Kidney (tissue), 22 donors: ENCODE data around the gene RAB4B. TPM values are rescaled to one million over a fixed set of nuclear protein-coding genes. Genes with fewer than 3 reads are reported as not detected.
"Not testable (repeated sequence)": the region's sequence is repeated elsewhere in the genome, so short reads cannot be mapped to it uniquely, and the experiment has no call there.

ENCODE experiments used
- DNase-seq, 5 donors: peaks; one replicate each; pipeline ENCODE4 v3.0.0-alpha.2; 2013 to 2020
- FAIRE-seq: peaks from 2 replicates; lab custom pipeline; 2012; peaks lifted over from hg19 to GRCh38; lab: Jason Lieb, UNC
- H3K27ac ChIP-seq, 2 donors: one replicate each; pipeline ENCODE4 v1.7.0; 2013; ENCODE audit warnings: low read depth in 2 of 2, low read length in 2 of 2, inconsistent platforms in 1 of 2
- H3K27me3 ChIP-seq: one replicate; pipeline ENCODE4 v1.7.1; 2013; ENCODE audit warnings: low read length, inconsistent platforms; ENCODE audit not compliant: control insufficient read depth, insufficient read depth
- H3K36me3 ChIP-seq, 3 donors: one replicate each; pipeline versions ENCODE4 v1.7.0 to v1.7.1; 2013; ENCODE audit warnings: low read length in 3 of 3, control low read depth in 1 of 3, inconsistent platforms in 1 of 3; ENCODE audit not compliant: insufficient read depth in 3 of 3, control insufficient read depth in 2 of 3
- H3K4me1 ChIP-seq, 3 donors: one replicate each; pipeline versions ENCODE4 v1.7.0 to v1.7.1; 2013; ENCODE audit warnings: low read length in 3 of 3, inconsistent platforms in 1 of 3, low read depth in 1 of 3; ENCODE audit not compliant: control insufficient read depth in 2 of 3, insufficient read depth in 2 of 3
- H3K4me3 ChIP-seq, 3 donors: one replicate each; pipeline versions ENCODE4 v1.7.0 to v1.8.1; 2013; ENCODE audit warnings: low read length in 3 of 3, control low read depth in 1 of 3, inconsistent platforms in 1 of 3
- H3K9ac ChIP-seq, 3 donors: one replicate each; pipeline versions ENCODE4 v1.7.0 to v1.7.1; 2013; ENCODE audit warnings: low read length in 3 of 3, control low read depth in 1 of 3, inconsistent platforms in 1 of 3
- H3K9me3 ChIP-seq, 3 donors: one replicate each; pipeline versions ENCODE4 v1.7.0 to v1.7.1; 2013; ENCODE audit warnings: low read length in 3 of 3, control low read depth in 1 of 3, inconsistent platforms in 1 of 3; ENCODE audit not compliant: control insufficient read depth in 2 of 3, insufficient read depth in 1 of 3
- CTCF ChIP-seq: IDR thresholded peaks from 3 replicates; pipeline ENCODE4 v1.5.1; 2012; ENCODE audit warnings: mild to moderate bottlenecking, moderate library complexity, borderline replicate concordance; ENCODE audit not compliant: insufficient read depth; ENCODE audit errors: extremely low read depth
- intact Hi-C: fragments of 100-400 bp; cut with DNase I; formaldehyde crosslinking; loops from one replicate; pipeline ENCODE4 v1.11.1; 2022
- long read RNA-seq, 10 donors: library from polyadenylated mRNA in 1 of 10; unstranded in 1 of 10; transcript quantifications; one replicate each; pipeline ENCODE4 v2.0.0 and lab custom pipeline, GENCODE V29; 2021 to 2026
- polyA plus RNA-seq: library from polyadenylated mRNA; stranded (reverse); fragments of 350-450 nt; fragmentation: Illumina TruSeq; extraction: RNeasy Lipid Tissue Mini Kit (QIAGEN cat#74804); gene quantifications from one replicate; pipeline ENCODE4 v1.2.3, GENCODE V29; 2014; ENCODE audit warnings: low read depth, low replicate concordance; ENCODE audit not compliant: insufficient read depth
- total RNA-seq: library from RNA; stranded (reverse); fragmentation: NEBNext Ultra II Directional; extraction: Animal tissue kit (Norgen Biotek cat#: 25700); gene quantifications from one replicate; pipeline ENCODE4 v1.2.1, GENCODE V29; 2021
- donor health status: control.
- donor health status: control.
- donor health status: control.
- donor health status: control.
- donor health status: control.
- donor health status: DM: yes; HTN: yes; CAD: no.
- donor health status: Normal renal cell carcinoma (clear cell type).

Gene RAB4B
- total RNA-seq (42.1 TPM), polyA plus RNA-seq (61.7 TPM)
- long read RNA-seq, donor 1, partial matches to known transcripts, result 0 of 5 reads
- long read RNA-seq, donor 1, other reads (novel, unspliced or antisense), result 0 of 5 reads
- long read RNA-seq, donor 2, transcript RAB4B-205 (3 exons, 1,728 nt), result major isoform, 5 of 8 reads
- long read RNA-seq, donor 2, partial matches to known transcripts, result 0 of 8 reads
- long read RNA-seq, donor 2, other reads (novel, unspliced or antisense), result 0 of 8 reads
- long read RNA-seq, donor 3, partial matches to known transcripts, result 0 of 8 reads
- long read RNA-seq, donor 3, other reads (novel, unspliced or antisense), result 0 of 8 reads
- long read RNA-seq, donor 4, transcript RAB4B-201 (8 exons, 1,133 nt), result major isoform, 6 of 8 reads
- long read RNA-seq, donor 4, partial matches to known transcripts, result 0 of 8 reads
- long read RNA-seq, donor 4, other reads (novel, unspliced or antisense), result 0 of 8 reads
- long read RNA-seq, donor 5, result 0 reads
- long read RNA-seq, donor 6, transcript RAB4B-201 (8 exons, 1,133 nt), result major isoform, 5 of 7 reads
- long read RNA-seq, donor 6, partial matches to known transcripts, result 0 of 7 reads
- long read RNA-seq, donor 6, other reads (novel, unspliced or antisense), result 0 of 7 reads
- long read RNA-seq, donor 7, transcript RAB4B-201 (8 exons, 1,133 nt), result major isoform, 17 of 26 reads
- long read RNA-seq, donor 7, partial matches to known transcripts, result 0 of 26 reads
- long read RNA-seq, donor 7, other reads (novel, unspliced or antisense), result 9 of 26 reads
- long read RNA-seq, donor 8, partial matches to known transcripts, result 0 of 8 reads
- long read RNA-seq, donor 8, other reads (novel, unspliced or antisense), result 0 of 8 reads
- long read RNA-seq, donor 9, partial matches to known transcripts, result 0 of 2 reads
- long read RNA-seq, donor 9, other reads (novel, unspliced or antisense), result 0 of 2 reads
- long read RNA-seq, donor 10, transcript RAB4B-201 (8 exons, 1,133 nt), result major isoform, 5 of 5 reads
- long read RNA-seq, donor 10, partial matches to known transcripts, result 0 of 5 reads
- long read RNA-seq, donor 10, other reads (novel, unspliced or antisense), result 0 of 5 reads

GRCh38 chr19:40777937-40778705, at the start of gene RAB4B:
TSS of gene RAB4B (plus strand) at chr19:40778247. CDS start at chr19:40778376, 129 bp downstream.
- H3K27ac ChIP-seq, result peak within 1 kb of the TSS; percentile 97 to 99
- peak; percentile 9 for TF ChIP-seq CTCF
- FAIRE-seq (peak; percentile 94), DNase-seq (peak; percentile 100)
- peaks cover 0 to 10% (median 10%) of the 10 kb centered on the region in 3 donors for H3K4me1 ChIP-seq
- H3K36me3 ChIP-seq, result no peaks in the 10 kb centered on the region
- intact Hi-C loops, result no loop called here
- H3K9ac ChIP-seq, result peak within 1 kb of the TSS; percentile 68 to 100 (median 97)
- H3K27me3 ChIP-seq, result no peaks in the 10 kb centered on the region
- peak within 1 kb of the TSS; percentile 98 to 99 (median 98) for H3K4me3 ChIP-seq
- H3K9me3 ChIP-seq, result no peaks in the 10 kb centered on the region

GRCh38 chr19:40730065-40730464, 48.0 kb upstream of the RAB4B start:
- H3K36me3 ChIP-seq, result peaks cover 2 to 55% (median 32%) of the 10 kb centered on the region in 3 donors
- H3K27ac ChIP-seq, H3K9ac ChIP-seq, H3K4me1 ChIP-seq, intact Hi-C loops, H3K4me3 ChIP-seq, FAIRE-seq, H3K27me3 ChIP-seq, DNase-seq, H3K9me3 ChIP-seq: not testable (repeated sequence)

- intact Hi-C loops, FAIRE-seq, H3K27ac ChIP-seq, H3K9me3 ChIP-seq, H3K9ac ChIP-seq, H3K27me3 ChIP-seq, H3K4me1 ChIP-seq, DNase-seq, H3K4me3 ChIP-seq: not testable (repeated sequence)
- peaks cover 4 to 53% (median 41%) of the 10 kb centered on the region in 3 donors for H3K36me3 ChIP-seq
Observed at GRCh38 chr19:40732304-40732703, 45.7 kb upstream of the RAB4B start.

- intact Hi-C loops, result no loop called here
- no peaks in the 10 kb centered on the region for H3K27me3 ChIP-seq
- H3K9me3 ChIP-seq, result no peaks in the 10 kb centered on the region
- FAIRE-seq, result no peak
- no peaks in the 10 kb centered on the region for H3K4me1 ChIP-seq
- H3K4me3 ChIP-seq, result no peak overlapping the region
- TF ChIP-seq CTCF, result no peak
- H3K27ac ChIP-seq, result no peak overlapping the region
- DNase-seq, result no peak
- peaks cover 2 to 54% (median 39%) of the 10 kb centered on the region in 3 donors for H3K36me3 ChIP-seq
- no peak overlapping the region for H3K9ac ChIP-seq
Observed at GRCh38 chr19:40733149-40733548, 44.9 kb upstream of the RAB4B start.
